Measurements from ENCODE around the gene RBX1.
"Not testable (repeated sequence)": the region's sequence is repeated elsewhere in the genome, so short reads cannot be mapped to it uniquely, and the experiment has no call there.

- not testable (repeated sequence) for TF ChIP-seq CTCF, EZH2phosphoT487 (IDR thresholded peaks at IDR 0.05; ENCODE audit: low read length)
Measured at GRCh38 chr22:40912987-40913386, 38.2 kb upstream of the RBX1 start.

Measured in MM.1S (cell line).